COLO829 (cell line): ENCODE results near the gene CPM.
"Not testable (repeated sequence)": the region's sequence is repeated elsewhere in the genome, so short reads cannot be mapped to it uniquely, and the experiment has no call there.

Experiments used
- DNase-seq: peaks from one replicate; pipeline ENCODE4 v3.0.0; 2012; ENCODE audit warnings: low spot score

Gene CPM

DNA sequence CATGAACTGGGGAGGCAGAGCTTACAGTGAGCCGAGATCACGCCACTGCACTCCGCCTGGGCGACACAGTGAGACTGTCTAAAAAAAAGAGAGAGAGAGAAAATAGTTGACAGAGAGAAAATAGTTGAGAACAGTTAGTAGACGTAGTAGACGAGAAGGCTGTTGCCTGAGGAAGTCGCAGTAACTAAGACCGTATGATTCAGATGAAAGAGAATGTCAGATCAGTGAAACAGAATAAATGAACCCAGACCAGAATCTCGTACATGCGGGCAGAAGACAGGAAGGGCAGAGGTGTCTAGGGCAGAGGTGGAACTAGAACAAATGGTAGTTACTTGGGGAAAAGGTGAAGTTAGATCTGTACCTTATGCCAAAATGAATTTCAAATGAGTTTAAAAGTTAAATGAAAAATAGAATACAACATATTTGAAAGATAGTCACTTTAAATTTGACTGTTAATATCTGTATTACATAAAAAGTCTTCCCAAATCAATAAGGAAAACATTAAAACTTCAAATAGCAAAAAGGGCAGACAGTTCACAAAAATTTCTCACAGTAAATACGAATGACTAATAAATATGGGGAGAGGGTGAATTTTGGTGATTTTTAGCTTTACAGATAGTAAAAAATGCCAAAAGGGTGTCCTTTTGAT is 107.3 kb downstream of the CPM start:
- DNase-seq = no peak

GRCh38 chr12:68824597-68825250 is 108.2 kb downstream of the CPM start:
- no peak for DNase-seq

- no peak for DNase-seq
Observed at GRCh38 chr12:68824131-68824530, 108.8 kb downstream of the CPM start.

DNA sequence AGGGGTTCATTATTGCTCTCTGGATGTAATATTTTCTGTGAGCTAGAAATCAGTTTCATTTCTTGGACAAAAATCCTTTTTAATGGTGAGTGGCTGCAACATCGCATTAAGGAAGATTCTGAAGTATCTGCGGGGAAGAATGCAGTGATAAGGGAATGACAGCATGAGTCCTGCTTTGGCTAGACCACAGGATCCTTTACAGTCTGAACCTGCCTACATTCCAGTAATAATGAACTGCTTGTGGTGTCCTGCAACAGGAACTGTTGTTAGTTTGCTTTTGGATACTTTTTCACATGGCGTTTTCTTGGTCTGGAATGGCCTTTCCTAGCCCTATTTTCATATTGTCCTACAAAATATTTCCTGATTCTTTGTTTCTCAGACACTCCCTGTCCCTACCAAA is 109.3 kb downstream of the CPM start:
- DNase-seq = no peak

- DNase-seq = no peak
Observed at GRCh38 chr12:68821357-68822188, 111.4 kb downstream of the CPM start.

DNA sequence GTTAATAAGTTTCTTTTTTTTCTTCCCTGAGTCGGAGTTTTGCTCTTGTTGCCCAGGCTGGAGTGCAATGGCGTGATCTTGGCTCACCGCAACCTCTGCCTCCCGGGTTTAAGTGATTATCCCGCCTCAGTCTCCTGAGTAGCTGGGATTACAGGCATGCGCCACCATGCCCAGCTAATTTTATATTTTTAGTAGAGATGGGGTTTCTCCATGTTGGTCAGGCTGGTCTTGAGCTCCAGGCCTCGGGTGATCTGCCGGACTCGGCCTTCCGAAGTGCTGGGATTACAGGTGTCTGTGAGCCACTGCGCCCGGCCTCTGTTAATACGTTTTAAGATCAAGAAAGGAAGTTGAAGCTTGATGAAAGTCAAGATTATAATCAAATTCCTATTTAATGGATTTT is 113.5 kb downstream of the CPM start:
- DNase-seq = not testable (repeated sequence)

DNA sequence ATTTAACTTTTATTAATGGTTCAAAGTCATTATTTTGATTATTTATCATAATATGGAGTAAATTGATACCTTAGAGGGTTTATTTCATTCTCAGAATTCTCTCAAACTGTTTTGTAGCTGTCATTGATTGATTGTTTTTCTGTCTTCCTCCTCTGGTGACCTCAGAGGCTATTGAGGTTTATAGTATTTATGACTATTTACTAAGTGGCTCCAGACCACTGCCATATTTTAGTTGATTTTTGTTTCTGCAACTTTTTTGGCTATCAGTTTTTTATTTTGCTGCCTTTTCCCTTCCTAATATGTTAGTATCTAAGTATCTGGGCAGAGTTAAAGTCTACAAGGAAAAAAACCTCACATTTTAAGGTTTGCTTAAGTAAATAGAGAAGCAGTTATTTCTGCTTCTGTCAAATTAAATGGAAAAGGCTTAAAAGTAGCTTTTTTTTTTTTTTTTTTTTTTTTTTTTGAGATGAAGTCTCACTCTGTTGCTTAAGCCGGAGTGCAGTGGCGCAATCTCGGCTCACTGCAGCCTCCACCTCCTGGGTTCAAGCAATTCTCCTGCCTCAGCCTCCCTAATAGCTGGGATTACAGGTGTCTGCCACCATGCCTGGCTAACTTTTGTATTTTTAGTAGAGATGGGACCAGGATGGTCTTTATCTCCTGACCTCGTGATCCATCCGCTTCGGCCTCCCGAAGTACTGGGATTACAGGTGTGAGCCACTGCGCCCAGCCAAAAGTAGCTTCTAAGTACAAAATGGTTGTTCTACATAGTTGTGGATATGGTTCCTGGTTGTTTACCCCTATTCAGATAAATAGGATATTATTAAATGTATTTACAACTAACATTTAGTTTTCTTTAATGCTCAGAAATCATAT is 116.8 kb downstream of the CPM start:
- DNase-seq = no peak

DNA sequence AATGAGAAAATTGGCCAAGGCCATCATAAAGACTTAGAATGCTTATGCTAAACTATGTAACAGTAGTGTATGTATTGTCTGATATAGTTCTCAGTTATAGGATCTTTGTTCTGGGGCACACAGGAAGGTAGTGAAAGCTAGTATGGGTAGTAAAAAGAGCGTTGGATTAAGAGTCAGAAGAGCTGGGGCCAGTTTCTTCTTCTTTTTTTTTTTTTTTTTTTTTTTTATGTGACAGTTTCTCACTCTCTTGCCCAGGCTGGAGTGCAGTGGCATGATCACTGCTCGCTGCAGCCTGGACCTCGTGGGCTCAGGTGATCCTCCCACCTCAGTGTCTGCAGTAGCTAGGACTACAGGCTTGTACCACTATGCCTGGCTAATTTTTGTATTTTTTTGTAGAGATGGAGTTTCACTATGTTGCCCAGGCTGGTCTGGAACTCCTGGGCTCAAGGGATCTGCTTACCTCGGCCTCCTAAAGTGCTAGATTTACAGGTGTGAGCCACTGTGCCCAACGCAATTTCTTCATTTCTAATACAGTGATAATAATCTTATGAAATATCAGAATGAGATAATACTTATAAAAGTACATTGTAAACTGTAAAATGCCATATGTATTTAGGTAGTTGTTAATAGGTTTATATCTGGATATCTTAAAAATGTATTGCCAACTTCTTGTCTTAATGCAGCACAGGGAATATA is 117.6 kb downstream of the CPM start:
- DNase-seq = no peak

GRCh38 chr12:68814490-68815231 is 118.3 kb downstream of the CPM start:
- no peak for DNase-seq

DNA sequence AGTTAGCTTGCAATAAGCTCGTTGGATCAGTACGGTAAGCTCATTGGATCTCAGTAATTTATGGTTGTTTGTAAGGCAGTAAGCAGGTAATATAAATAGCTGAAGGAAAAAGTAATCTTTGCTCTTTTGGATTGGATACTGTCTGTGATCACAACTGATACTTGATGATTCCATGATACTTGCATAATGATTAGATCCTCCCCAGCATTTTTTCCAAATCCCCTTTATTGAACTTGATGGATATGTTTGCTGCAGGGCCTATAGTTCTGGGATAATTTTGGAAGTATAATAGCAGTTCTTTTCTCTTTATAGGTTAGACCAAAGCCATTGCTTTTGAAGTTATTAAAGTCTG is 119.8 kb downstream of the CPM start:
- DNase-seq = no peak

DNA sequence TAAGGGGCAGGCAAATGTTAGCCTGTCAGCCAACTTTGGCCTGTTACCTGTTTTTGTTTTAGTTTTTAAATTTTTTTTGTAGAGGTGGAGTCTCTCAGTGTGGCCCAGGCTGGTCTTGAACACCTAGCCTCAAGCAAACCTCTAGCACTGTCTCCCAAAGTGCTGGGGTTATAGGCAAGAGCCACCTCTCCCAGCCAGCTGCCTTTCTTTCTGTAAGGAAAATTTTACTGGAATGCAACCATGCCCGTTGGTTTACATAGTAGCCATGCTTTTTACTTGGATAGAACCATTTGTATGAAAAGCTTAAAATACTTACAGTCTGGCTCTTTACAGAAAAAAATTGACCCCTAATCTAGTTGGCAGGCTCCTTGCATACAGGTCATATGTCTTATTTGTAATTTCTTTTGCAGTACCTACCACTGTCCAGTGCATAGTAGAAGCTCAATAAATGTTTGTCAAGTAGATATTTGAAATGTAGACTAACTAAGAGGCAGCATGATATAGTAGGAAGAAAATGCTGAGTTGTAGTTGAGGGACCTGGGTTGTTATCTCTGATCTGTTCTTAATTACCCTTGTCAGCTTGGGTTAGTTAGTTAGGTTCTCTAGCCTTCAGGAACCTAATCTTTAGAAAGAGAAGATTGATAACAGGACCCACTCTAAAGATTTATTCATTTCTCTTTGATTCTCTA is 120.3 kb downstream of the CPM start:
- no peak for DNase-seq

DNA sequence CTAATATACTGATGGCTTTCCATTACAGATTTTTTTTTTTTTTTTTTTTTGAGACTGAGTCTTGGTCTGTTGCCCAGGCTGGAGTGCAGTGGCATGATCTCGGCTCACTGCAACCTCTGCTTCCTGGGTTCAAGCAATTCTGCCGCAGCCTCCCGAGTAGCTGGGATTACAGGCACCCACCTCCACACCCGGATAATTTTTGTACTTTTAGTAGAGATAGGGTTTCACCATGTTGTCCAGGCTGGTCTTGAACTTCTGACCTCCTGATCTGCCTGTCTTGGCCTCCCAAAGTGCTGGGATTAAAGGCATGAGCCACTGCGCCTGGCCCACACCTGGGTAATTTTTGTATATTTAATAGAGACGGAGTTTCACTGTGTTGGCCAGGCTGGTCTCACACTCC is 121.4 kb downstream of the CPM start:
- not testable (repeated sequence) for DNase-seq

GRCh38 chr12:68810027-68810389 is 123.0 kb downstream of the CPM start:
- not testable (repeated sequence) for DNase-seq

- no peak for DNase-seq
Observed at GRCh38 chr12:68809190-68810026, 123.6 kb downstream of the CPM start.

GRCh38 chr12:68808388-68809189 is 124.4 kb downstream of the CPM start:
- peak; percentile 77 for DNase-seq

DNA sequence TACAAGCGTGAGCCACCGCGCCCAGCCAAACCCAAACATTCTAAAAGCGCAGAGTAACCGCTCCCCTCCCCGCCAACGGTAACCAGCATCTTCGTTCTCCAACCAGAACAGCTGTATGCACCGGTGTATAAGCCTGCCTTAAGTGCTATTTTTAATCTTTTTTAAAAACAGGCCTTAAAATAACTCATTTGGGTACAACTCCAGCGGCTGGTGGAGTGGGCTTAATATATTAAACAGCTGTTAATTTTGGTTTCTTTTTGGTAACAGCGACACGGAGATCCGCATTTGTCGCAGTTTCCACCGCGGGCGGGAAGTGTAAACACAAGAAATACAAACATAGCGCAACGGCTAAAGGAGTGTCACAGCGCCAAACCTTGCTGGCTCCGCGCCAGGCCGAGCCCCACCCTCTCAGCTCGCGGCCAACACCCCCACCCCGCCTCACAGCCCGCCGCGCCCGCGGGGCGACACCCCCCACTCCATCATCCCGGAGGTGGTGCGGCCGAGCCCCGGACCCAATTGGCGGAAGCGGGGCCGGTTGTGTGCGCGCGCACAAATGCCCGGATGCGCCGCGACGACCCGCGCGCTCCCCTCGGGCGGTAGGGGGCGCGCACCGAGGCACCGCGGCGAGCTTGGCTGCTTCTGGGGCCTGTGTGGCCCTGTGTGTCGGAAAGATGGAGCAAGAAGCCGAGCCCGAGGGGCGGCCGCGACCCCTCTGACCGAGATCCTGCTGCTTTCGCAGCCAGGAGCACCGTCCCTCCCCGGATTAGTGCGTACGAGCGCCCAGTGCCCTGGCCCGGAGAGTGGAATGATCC is 125.2 kb downstream of the CPM start, which contains the start of gene MDM2:
Gene MDM2 (plus strand): TSS at position 602 of the 812 bp plus-strand sequence. CDS start 301 bp downstream, outside the sequence.
- DNase-seq = peak; percentile 88

DNA sequence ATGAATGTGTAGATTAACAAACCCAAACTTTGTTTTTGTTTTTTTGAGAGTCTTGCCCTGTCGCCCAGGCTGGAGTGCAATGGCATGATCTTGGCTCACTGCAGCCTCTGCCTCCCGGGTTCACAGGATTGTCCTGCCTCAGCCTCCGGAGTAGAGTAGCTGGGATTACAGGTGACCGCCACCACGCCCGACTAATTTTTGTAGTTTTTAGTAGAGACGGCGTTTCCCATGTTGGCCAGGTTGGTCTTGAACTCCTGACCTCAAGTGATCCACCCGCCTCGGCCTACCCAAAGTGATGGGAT is 125.7 kb downstream of the CPM start:
- DNase-seq = not testable (repeated sequence)
